ENCODE results near the gene PNPLA2.

PNPLA2 gene

DNA sequence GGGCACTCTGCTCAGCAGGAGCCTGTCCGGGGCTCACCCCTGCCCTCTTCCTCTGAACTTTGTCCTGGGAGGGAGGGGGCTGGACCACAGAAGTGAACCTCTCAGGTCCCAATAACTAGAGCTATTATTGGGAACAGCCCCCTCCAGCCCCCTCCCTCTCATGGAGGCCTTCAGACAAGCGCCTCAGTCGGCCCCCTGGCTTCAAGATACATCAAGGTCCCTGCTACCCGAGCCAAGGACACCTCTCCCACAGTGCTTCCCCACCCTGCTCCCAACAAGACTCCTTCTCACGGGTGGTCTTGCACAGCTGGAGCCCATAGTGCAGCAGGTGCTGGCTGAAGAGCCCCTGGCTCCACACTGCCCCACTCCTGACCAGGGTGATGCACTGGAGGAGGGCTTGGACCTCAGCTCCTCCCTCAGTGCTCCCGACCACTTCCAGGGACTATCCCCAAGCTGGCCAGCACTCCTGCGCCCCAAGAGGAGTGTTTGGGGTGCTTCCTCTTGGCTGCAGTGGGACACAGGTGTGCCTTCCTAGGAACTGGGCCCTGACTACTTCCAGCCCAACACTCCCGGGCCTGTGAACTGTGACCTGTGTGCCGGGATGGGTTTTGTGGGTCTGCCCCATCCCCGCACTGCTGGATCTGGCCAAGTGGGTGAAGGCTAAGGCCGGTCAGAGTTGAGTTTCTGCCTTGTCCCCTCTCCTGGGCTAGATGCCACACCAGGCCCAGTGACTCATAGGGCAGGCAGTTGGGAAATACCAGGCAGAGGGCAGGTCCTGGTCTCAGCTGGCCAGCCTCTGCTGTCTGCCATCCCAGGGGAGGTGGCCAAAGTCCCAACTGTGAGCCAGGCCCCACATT, 2.2 kb downstream of the PNPLA2 start:
- DNase-seq (ENCODE audit: low read depth in 2 of 2) = peak; percentile 66 to 70
- TF ChIP-seq, protein P1, sequence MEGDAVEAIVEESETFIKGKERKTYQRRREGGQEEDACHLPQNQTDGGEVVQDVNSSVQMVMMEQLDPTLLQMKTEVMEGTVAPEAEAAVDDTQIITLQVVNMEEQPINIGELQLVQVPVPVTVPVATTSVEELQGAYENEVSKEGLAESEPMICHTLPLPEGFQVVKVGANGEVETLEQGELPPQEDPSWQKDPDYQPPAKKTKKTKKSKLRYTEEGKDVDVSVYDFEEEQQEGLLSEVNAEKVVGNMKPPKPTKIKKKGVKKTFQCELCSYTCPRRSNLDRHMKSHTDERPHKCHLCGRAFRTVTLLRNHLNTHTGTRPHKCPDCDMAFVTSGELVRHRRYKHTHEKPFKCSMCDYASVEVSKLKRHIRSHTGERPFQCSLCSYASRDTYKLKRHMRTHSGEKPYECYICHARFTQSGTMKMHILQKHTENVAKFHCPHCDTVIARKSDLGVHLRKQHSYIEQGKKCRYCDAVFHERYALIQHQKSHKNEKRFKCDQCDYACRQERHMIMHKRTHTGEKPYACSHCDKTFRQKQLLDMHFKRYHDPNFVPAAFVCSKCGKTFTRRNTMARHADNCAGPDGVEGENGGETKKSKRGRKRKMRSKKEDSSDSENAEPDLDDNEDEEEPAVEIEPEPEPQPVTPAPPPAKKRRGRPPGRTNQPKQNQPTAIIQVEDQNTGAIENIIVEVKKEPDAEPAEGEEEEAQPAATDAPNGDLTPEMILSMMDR (IDR thresholded peaks at IDR 0.05; ENCODE audit: low read depth, low read length) = no peak
- peak overlapping the region; percentile 72 to 76 for H3K4me3 ChIP-seq (replicated peaks in 1 of 2; ENCODE audit: low read depth in 2 of 2, low read length in 2 of 2)

DNA sequence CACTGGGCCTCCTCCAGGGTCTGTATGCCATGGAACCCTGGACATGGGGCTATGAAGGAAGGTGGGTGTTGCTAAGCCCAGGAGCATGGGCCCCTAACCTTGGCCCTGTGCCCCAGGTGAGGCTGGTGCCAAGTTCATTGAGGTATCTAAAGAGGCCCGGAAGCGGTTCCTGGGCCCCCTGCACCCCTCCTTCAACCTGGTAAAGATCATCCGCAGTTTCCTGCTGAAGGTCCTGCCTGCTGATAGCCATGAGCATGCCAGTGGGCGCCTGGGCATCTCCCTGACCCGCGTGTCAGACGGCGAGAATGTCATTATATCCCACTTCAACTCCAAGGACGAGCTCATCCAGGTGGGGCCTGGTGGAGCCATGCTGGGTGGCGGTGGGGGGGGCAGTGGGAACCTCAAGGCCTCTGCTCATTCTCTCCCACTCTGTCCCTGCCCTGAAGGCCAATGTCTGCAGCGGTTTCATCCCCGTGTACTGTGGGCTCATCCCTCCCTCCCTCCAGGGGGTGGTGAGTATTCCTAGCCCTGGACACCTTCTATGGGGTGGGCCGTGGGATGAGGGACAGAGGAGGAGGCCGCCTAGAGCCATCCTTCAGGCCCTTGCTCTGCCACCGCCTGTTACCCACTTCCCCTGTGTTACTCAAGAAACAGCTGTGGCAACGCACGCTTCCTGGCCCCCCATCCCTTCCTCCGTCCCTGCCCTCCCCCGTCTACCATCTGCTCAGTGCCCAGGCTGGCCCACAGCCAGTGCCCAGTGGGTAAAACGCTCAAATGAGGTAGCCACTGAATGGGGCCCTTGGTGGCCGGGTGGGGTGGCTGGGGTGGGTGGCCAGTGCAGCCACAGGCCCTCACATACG, 3.0 kb downstream of the PNPLA2 start:
- H3K4me3 ChIP-seq (replicated peaks in 1 of 2; ENCODE audit: low read depth in 2 of 2, low read length in 2 of 2) = peak overlapping the region in 1 of 2 donors; percentile 76
- TF ChIP-seq, protein P1 (IDR thresholded peaks at IDR 0.05; ENCODE audit: low read depth, low read length) = no peak
- DNase-seq (ENCODE audit: low read depth in 2 of 2) = no peak

DNA sequence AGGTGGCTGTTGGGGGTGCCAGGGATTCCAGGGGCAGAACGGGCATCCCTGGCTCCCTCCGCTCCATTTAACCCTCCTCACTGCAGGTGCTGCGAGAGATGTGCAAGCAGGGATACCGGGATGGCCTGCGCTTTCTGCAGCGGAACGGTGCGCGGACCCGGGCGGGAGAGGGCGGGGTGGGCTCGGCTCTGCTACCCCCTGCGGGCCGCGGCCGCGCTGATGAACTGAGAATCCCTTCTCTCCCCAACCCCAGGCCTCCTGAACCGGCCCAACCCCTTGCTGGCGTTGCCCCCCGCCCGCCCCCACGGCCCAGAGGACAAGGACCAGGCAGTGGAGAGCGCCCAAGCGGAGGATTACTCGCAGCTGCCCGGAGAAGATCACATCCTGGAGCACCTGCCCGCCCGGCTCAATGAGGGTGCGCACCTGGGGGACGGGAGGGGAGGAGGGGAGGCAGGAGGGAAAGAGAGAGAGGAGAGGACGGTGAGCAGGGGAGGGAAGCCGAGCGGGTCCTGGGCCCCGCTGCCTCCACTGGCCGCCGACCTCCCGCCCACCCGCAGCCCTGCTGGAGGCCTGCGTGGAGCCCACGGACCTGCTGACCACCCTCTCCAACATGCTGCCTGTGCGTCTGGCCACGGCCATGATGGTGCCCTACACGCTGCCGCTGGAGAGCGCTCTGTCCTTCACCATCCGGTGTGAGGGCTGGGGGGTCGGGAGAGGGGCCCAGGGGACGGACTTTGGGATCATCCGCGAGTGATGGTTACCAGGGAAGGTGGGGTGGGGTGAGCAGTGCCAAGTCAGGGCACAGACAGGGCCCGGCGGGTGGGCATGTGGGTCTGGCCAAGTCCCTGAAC, 5.0 kb downstream of the PNPLA2 start:
- DNase-seq (ENCODE audit: low read depth in 2 of 2) = no peak
- TF ChIP-seq, protein P1 (IDR thresholded peaks at IDR 0.05; ENCODE audit: low read depth, low read length) = no peak
- no peak overlapping the region for H3K4me3 ChIP-seq (replicated peaks in 1 of 2; ENCODE audit: low read depth in 2 of 2, low read length in 2 of 2)

DNA sequence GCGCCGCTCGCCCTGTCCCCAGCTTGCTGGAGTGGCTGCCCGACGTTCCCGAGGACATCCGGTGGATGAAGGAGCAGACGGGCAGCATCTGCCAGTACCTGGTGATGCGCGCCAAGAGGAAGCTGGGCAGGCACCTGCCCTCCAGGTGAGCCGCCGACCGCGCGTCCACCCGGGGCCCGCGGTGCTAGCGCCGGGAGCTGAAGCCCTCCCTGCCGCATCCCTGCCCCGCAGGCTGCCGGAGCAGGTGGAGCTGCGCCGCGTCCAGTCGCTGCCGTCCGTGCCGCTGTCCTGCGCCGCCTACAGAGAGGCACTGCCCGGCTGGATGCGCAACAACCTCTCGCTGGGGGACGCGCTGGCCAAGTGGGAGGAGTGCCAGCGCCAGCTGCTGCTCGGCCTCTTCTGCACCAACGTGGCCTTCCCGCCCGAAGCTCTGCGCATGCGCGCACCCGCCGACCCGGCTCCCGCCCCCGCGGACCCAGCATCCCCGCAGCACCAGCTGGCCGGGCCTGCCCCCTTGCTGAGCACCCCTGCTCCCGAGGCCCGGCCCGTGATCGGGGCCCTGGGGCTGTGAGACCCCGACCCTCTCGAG, 5.7 kb downstream of the PNPLA2 start:
- DNase-seq (ENCODE audit: low read depth in 2 of 2) = no peak
- TF ChIP-seq, protein P1 (IDR thresholded peaks at IDR 0.05; ENCODE audit: low read depth, low read length) = no peak
- H3K4me3 ChIP-seq (replicated peaks in 1 of 2; ENCODE audit: low read depth in 2 of 2, low read length in 2 of 2) = no peak overlapping the region

DNA sequence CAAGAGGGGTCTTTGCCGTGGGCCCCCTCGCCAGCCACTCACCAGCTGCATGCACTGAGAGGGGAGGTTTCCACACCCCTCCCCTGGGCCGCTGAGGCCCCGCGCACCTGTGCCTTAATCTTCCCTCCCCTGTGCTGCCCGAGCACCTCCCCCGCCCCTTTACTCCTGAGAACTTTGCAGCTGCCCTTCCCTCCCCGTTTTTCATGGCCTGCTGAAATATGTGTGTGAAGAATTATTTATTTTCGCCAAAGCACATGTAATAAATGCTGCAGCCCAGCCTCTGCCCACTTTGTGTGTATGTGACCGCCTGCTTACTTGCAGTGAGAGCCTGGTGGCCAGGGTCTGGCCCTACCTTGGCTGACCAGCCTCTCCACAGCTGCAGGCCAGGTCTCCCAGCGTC, 6.2 kb downstream of the PNPLA2 start:
- TF ChIP-seq, protein P1 (IDR thresholded peaks at IDR 0.05; ENCODE audit: low read depth, low read length) = no peak
- DNase-seq (ENCODE audit: low read depth in 2 of 2) = no peak
- no peak overlapping the region for H3K4me3 ChIP-seq (replicated peaks in 1 of 2; ENCODE audit: low read depth in 2 of 2, low read length in 2 of 2)

All from cardiac fibroblast (primary cell).